PC-9 (cell line): ENCODE measurements around the gene TMEM37.

ENCODE experiments used
- CTCF ChIP-seq: fragments of 200-600 bp; sonication (generic); conservative IDR thresholded peaks from 2 replicates; pipeline ENCODE4 v1.6.1; 2017; ENCODE audit warnings: mixed run types, antibody characterized with exemption, mild to moderate bottlenecking, moderate library complexity
- EZH2 ChIP-seq: fragments of 200-600 bp; sonication (generic); IDR thresholded peaks from 2 replicates; pipeline ENCODE4 v1.8.0; 2017; ENCODE audit warnings: antibody characterized with exemption, low read depth

GRCh38 chr2:119442850-119443249 lies 11.2 kb downstream of the TMEM37 start:
- TF ChIP-seq CTCF = no peak
- no peak for TF ChIP-seq EZH2
